MG63 (cell line): ENCODE measurements around the gene LTBP1. TPM values are rescaled to one million over a fixed set of nuclear protein-coding genes. Genes with fewer than 3 reads are reported as not detected.
"Not testable (repeated sequence)": the region's sequence is repeated elsewhere in the genome, so short reads cannot be mapped to it uniquely, and the experiment has no call there.

Experiments
- DNase-seq: peaks from one replicate; pipeline ENCODE4 v3.0.0-alpha.2; 2020
- H3K27me3 ChIP-seq: fragments of 250-450 bp; sonication (Bioruptor Pico); 2 replicates; pipeline ENCODE4 v1.5.1; 2020; ENCODE audit warnings: mild to moderate bottlenecking, moderate library complexity
- H3K36me3 ChIP-seq: fragments of 250-450 bp; sonication (Bioruptor Pico); 2 replicates; pipeline ENCODE4 v1.5.1; 2020; ENCODE audit warnings: mild to moderate bottlenecking, moderate library complexity
- H3K4me3 ChIP-seq: fragments of 250-450 bp; sonication (Bioruptor Pico); 2 replicates; pipeline ENCODE4 v1.5.1; 2020; ENCODE audit warnings: mild to moderate bottlenecking, moderate library complexity
- H3K9me3 ChIP-seq: fragments of 250-450 bp; sonication (Bioruptor Pico); 2 replicates; pipeline ENCODE4 v1.5.1; 2020; ENCODE audit warnings: mild to moderate bottlenecking, moderate library complexity
- total RNA-seq: library from RNA; depleted of rRNA; stranded (reverse); fragments of >200 nt; shearing (Covaris generic); gene quantifications from 2 replicates; pipeline ENCODE4 v1.2.3, GENCODE V29; 2014; ENCODE audit warnings: low replicate concordance

The LTBP1 gene
- total RNA-seq, 1 experiment from 2014 or later = 95.7 TPM

DNA sequence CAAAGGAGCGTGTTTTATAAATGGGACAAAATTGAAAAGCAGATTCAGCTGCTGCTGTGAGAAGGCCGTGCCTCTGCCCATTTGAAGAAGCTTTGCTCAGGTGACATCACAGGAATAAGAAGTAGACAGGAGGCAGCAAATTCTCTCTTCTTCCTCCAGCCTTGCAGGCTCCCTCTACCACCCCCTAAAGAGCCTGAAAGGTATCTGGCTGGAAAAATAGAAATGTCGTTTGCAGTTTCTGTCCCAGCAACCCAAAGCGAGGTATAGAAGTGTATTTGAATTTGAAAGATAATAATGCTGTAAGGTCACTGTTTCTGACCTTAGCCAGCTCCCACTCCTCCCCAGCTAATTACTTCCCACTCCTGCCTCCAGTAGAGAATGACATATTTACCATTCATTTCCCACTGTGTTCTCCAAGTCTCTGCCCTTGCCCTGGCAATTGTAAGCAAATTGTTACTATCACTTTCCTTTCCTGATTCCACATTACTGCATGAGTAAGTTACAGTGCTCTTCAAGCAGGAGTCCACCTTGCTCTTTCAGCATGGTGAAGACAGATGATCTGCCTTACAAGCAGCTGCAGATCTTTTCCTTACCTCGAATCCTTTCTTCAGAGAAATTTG is 472.9 kb downstream of the LTBP1 start:
- DNase-seq = no peak
- H3K36me3 ChIP-seq = no peaks in the 10 kb centered on the region
- H3K27me3 ChIP-seq = no peaks in the 10 kb centered on the region
- no peak overlapping the region for H3K4me3 ChIP-seq
- no peaks in the 10 kb centered on the region for H3K9me3 ChIP-seq

DNA sequence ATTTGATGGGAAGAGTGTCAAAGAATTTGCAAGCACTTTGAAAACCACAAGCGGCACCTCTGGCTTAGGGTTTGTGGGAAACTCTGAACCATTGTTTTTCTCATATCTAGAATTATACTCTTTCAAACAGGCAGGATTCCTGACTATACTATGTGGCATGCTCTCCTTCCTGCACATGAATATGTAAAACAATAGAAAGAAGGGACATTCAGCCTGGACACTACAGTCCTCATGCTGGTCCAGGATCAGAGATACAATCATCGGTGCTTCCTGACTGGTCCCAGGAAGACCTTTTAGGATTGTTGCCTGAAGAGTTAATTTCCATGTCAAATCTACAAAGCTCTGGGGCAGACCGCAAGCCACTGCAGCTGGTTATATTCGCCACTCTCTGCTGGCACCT is 474.0 kb downstream of the LTBP1 start:
- H3K9me3 ChIP-seq = no peaks in the 10 kb centered on the region
- no peaks in the 10 kb centered on the region for H3K36me3 ChIP-seq
- no peak overlapping the region for H3K4me3 ChIP-seq
- DNase-seq = no peak
- H3K27me3 ChIP-seq = no peaks in the 10 kb centered on the region

DNA sequence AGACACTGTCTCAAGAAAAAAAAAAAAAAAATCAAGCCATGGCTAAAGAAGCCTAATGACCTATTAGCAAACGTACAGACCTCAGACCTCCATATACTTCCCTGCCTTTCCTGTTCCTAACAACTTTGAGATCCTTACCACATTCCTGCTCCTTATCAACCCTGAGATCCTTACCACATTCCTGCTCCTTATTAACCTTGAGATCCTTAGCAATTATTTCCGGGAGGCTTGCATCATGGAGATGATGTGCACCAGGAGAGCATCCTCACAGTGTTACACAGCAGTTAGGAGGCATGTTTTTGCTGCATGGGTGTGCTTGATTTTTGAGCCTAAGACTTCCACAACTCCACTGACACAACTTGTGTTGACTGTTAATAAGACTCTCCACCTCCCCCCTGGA is 475.1 kb downstream of the LTBP1 start:
- no peaks in the 10 kb centered on the region for H3K36me3 ChIP-seq
- no peak for DNase-seq
- H3K4me3 ChIP-seq = no peak overlapping the region
- no peaks in the 10 kb centered on the region for H3K9me3 ChIP-seq
- H3K27me3 ChIP-seq = no peaks in the 10 kb centered on the region

DNA sequence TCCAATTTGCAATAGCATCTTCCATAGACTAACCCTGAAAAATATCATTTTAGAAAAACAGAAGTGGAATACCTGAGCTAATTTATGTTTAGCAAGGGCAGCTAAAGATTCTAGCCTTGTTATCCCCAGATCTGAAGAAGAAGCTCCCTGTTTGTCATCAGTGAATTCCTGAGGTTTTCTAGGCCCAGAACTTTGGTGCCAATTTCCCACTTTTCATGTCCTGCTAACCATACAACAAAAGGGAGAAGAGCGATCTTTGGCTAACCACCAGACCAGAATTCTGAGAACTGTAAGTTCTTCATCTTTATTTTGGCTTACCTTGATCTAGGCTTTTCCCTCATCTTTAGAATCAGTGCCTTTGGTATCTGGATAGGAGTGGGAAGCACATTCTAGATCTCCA is 478.4 kb downstream of the LTBP1 start:
- Histone ChIP-seq H3K9me3 (no peaks in the 10 kb centered on the region), H3K27me3 (no peaks in the 10 kb centered on the region), H3K4me3 (no peak overlapping the region), H3K36me3 (no peaks in the 10 kb centered on the region)
- DNase-seq = no peak

DNA sequence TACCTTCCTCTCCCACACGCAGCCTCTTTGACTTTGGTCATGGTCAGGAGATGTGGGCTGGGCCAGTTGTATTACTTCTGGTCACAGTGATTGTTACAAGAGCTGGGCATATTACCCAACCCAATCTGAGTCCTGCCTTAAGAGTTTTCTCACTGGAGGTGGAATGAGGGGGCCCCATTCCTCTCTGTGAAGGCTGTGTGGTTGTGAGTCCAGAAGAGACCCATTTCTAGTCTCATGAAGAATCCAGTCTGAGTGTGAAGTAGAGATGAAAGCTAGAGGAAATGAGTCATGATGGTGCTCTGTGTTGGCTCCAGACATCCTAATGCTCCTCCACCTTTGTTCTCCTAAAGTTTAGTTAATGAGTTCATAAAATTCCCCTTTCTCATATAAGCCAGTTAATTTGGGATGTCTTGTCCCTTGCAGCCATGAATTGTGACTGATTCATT is 478.9 kb downstream of the LTBP1 start:
- no peak overlapping the region for H3K4me3 ChIP-seq
- H3K9me3 ChIP-seq = no peaks in the 10 kb centered on the region
- no peaks in the 10 kb centered on the region for H3K27me3 ChIP-seq
- no peaks in the 10 kb centered on the region for H3K36me3 ChIP-seq
- DNase-seq = peak; percentile 38

DNA sequence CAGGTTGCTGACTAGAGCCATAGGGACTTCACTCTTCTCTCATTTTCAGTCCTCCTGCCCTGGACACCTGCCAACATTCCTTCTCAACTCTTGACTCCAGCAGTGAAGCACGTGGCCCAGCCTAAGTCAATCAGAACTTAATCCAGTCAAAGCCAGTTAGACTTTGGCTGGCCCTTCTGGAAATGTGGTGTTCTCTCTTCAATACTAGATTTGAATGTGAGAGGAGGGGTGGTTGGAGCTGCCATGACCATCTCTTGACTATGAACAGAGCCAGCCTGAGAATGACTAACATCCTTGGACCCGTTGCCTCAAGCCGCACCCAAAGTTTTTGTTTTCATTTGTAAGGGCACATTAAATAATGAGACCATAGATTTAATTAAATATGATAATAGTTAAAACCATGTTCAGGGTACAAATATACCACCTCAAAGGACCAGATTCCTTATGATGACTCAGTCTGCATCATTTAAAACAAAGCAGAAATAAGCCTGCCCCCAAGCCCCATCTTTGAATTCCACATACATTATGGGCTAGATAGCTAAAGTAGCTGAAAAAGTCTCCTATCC is 480.0 kb downstream of the LTBP1 start:
- Histone ChIP-seq H3K27me3 (no peaks in the 10 kb centered on the region), H3K4me3 (no peak overlapping the region), H3K9me3 (no peaks in the 10 kb centered on the region; the same call in 1 of the 2 replicates), H3K36me3 (no peaks in the 10 kb centered on the region)
- peak; percentile 94 for DNase-seq

DNA sequence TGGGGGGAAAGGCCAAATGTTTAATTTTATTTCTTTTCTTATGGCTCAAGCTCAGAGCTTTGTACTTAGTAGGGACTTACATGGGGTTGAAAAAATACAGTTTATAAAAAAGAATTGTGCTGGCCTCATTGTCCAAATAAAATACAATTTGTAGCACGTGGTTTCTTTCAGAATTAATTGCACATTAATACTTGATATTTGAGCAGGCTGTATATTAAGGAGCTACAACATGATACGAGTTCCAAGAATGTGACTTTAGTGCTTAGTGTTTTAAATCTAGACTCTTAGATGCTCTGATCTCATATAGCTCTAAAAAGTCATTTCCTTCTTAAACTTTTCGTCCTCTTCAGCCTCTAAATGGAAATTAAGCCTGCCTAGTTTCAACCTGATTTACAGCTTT is 483.3 kb downstream of the LTBP1 start:
- H3K27me3 ChIP-seq = no peaks in the 10 kb centered on the region
- H3K36me3 ChIP-seq = no peaks in the 10 kb centered on the region; the same call in 1 of the 2 replicates
- H3K9me3 ChIP-seq = peaks cover 2% of the 10 kb centered on the region; the same call in 1 of the 2 replicates
- H3K4me3 ChIP-seq = no peak overlapping the region
- DNase-seq = no peak

DNA sequence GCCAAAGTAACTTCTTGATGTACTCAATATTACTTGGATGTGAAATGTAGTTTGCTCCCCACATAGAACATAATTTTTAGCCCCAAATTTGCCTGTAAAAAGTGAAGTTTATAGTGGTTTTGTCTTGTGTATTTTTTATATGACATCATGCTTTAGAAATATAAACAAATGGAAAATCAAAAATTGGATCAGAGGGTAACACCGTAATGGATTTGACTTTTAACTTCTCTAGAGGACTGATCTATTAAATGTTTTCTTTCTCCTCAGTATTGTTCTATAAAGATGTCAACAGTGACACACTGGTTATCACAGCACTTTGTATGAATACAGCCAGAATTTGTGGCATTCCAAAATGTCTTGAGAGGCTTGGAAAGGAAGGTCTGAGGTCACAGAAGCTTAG is 484.1 kb downstream of the LTBP1 start:
- Histone ChIP-seq H3K4me3 (no peak overlapping the region), H3K27me3 (no peaks in the 10 kb centered on the region), H3K9me3 (peaks cover 2% of the 10 kb centered on the region; the same call in 1 of the 2 replicates), H3K36me3 (no peaks in the 10 kb centered on the region; the same call in 1 of the 2 replicates)
- no peak for DNase-seq

DNA sequence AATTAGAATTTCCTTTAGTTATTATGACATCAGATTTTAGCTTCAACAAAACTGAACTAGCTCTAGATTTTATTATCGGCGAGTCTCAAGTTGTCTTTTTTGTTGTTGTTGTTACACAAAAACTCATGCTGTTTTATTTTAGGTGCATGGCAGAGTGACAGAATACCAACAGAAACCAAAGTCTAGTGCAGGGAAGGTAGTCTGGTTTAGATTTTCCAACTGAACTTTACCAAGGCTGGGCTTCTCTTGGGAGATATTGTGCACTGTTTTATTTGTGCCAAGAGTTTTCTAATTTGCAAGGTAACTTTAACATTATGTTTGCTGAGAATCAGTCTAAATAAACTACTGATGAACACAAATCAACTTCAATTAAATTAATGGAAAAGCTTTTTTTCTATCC is 486.1 kb downstream of the LTBP1 start:
- H3K9me3 ChIP-seq = peaks cover 2% of the 10 kb centered on the region; the same call in 1 of the 2 replicates
- no peak for DNase-seq
- H3K27me3 ChIP-seq = no peaks in the 10 kb centered on the region
- no peak overlapping the region for H3K4me3 ChIP-seq
- no peaks in the 10 kb centered on the region; the same call in 1 of the 2 replicates for H3K36me3 ChIP-seq

DNA sequence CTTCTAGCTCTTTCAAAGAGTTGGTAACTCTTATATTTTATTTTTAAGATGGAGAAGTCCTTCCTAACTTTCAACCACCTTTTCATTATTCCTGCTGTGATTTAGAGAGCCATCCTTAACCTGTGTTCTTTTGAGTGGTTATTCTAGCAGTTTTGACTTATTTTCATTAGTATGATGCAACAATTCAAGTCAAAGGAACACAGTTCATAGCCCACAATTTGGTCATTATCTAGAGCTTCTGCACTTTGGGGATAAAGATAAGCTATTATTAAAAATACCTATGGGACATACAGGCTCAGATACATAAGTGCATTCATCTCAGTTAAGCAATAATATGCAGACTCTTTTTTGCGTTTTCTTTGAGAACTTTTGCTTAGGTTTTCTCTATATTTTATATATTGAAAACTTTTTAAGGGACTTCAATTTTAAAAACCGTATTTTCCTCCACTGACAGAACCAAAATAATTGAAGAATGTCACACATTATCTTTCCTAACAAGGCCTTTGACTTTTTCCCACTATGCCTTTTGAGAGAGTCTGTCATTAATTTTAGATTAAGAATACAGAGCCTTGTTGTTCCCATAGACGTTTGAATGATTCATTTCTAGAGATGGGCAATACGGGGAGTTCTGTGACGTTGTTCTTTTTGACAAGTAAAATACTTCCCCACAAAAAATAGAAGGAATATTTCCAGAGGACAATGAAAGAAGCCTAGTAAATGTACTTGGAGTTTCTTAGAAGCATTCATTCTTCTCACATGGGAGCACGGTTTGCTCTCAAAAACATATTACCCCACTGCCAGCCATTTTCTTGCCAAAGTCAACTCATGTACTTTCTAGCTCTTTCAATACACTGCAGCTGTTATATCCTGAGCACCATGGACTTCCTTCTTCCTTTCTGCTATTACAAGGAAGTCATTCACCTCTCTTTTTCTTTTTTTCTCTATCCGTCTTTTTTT is 486.8 kb downstream of the LTBP1 start:
- DNase-seq = no peak
- Histone ChIP-seq H3K4me3 (no peak overlapping the region), H3K9me3 (peaks cover 2% of the 10 kb centered on the region; the same call in 1 of the 2 replicates), H3K36me3 (no peaks in the 10 kb centered on the region; the same call in 1 of the 2 replicates), H3K27me3 (no peaks in the 10 kb centered on the region)

DNA sequence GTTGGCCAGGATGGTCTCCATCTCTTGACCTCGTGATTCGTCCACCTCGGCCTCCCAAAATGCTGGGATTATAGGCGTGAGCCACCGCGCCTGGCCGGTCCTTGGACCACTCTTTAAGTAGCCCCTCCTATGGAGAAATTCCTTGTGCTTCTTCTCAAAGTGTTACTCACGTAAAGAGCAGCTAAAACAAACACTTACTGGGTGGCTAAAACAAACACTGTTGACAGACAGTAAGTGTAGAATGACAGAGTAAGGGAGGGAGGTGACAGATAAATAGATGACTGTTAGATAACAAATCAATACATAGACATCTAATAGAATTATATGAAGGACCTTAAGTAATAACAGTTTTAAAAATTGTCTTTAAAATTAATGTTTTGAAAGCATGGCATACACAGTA is 488.8 kb downstream of the LTBP1 start:
- peaks cover 2% of the 10 kb centered on the region; the same call in 1 of the 2 replicates for H3K9me3 ChIP-seq
- no peaks in the 10 kb centered on the region; the same call in 1 of the 2 replicates for H3K36me3 ChIP-seq
- no peak overlapping the region for H3K4me3 ChIP-seq
- no peaks in the 10 kb centered on the region for H3K27me3 ChIP-seq
- no peak for DNase-seq

DNA sequence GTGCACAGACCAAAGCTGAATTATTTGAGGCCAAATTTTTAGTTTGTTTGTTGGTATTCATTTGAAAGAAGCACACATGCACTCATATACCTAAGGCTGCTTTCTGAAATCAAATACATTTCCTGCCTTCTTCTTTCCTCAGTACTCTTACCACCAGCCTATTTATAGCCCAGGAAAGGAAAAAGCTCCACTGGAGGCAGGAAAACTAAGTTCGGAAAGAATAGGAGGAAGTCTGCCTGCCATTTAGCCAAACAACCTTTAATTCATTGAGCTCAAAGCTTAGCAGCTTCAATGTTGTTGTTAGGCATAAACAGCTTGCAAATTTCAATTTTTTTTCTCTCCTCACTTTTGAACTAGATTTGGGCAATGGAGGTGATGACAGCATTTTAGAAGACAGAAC is 489.3 kb downstream of the LTBP1 start:
- Histone ChIP-seq H3K9me3 (peaks cover 2% of the 10 kb centered on the region; the same call in 1 of the 2 replicates), H3K36me3 (no peaks in the 10 kb centered on the region; the same call in 1 of the 2 replicates), H3K4me3 (no peak overlapping the region), H3K27me3 (no peaks in the 10 kb centered on the region)
- DNase-seq = no peak

DNA sequence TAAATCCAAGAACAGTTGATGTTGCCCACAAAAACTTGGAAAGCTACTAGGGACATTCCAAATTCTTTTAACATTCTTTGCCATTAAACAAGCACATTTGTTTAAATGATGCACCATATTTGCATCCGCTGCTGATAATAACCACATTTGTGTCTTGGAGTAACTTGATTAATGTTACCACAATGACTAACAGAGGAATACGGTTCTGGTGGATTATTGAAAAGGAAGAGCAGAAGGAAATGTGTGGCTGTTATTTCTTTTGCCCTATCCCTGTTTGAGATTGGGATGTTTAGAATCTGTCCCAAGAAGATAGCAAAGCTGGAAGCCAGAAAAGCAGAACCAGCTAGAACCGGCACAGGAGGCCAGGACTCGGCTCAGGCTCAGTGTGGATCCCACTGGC is 490.5 kb downstream of the LTBP1 start:
- Histone ChIP-seq H3K4me3 (no peak overlapping the region), H3K27me3 (no peaks in the 10 kb centered on the region), H3K36me3 (no peaks in the 10 kb centered on the region; the same call in 1 of the 2 replicates), H3K9me3 (0 out of 2 replicates have a peak, but pooled peaks cover under 1% of the 10 kb centered on the region)
- DNase-seq = peak; percentile 43

DNA sequence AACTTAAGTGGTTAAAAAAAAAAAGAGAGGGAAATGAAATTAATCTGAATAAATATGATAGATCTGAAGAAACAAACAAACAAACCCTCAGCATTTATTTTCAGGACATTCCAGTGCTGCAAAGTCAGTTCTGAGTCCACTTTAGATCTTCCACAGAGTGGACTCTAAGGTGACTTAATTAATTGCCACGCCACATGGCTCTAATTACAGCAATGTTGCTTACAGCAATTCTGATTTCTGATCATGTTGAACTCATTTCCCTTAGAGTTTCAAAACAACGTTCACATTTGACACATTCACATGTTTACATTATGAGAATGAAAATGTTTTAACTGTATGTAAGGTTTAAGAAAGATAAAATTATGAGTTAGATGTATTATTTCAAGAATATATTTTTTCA is 491.1 kb downstream of the LTBP1 start:
- no peak overlapping the region for H3K4me3 ChIP-seq
- no peak for DNase-seq
- H3K9me3 ChIP-seq = no peaks in the 10 kb centered on the region
- H3K27me3 ChIP-seq = no peaks in the 10 kb centered on the region
- no peaks in the 10 kb centered on the region; the same call in 1 of the 2 replicates for H3K36me3 ChIP-seq

DNA sequence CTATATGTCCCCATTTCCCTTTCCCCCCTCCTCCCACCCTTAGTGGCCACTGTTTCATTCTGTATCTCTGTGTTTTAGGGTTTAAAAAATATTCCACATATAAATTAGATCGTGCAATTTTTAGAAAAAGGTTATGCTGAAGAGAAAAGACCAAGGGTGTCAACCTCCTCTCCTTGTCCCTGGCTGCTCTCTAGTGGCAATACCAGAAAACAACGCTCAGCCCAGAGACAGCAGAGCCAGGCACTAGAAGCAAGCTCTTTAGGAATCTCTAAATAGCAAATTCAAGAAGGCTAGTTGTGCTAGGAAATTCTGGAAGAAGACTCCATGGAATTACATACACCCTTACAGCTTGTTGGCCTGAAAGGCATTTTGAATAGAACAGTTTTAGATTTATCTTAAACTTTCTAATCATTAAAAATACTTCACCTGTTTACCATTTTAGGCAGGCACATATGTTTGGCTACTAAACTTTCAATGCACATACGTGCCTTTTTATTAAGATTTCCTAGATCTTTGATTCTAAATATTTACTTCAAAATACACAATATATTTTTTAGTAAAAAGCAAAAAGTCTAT is 494.6 kb downstream of the LTBP1 start:
- DNase-seq = peak; percentile 55
- Histone ChIP-seq H3K27me3 (no peaks in the 10 kb centered on the region), H3K9me3 (no peaks in the 10 kb centered on the region)

DNA sequence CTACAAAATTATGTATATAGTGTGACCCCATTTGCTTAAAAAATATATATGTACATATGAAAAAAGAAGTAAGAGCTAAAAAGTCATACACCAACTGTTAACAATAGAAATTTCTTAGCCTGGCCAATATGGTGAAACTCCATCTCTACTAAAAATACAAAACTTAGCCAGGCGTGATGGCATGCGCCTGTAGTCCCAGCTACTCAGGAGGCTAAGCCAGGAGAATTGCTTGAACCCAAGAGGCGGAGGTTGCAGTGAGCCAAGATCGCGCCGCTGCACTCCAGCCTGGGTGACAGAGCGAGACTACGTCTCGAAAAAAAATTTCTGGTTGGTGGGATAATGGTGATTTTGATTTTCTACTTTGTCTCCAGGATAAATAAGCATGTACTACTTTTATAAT is 495.3 kb downstream of the LTBP1 start:
- not testable (repeated sequence) for H3K9me3 ChIP-seq

More for the DNA sequence above, 494.6 kb downstream of the LTBP1 start:
- no peaks in the 10 kb centered on the region; the same call in 1 of the 2 replicates for H3K36me3 ChIP-seq
- H3K4me3 ChIP-seq = no peak overlapping the region

More for the DNA sequence above, 495.3 kb downstream of the LTBP1 start:
- H3K4me3 ChIP-seq, DNase-seq, H3K27me3 ChIP-seq, H3K36me3 ChIP-seq: not testable (repeated sequence)
